Left forelimb (tissue), 1 donor: ENCODE measurements around the gene NAALADL1.

Source experiments
- DNase-seq: peaks from one replicate; pipeline ENCODE4 v3.0.0-alpha.2; 2018; ENCODE audit warnings: low spot score

NAALADL1 gene

GRCh38 chr11:65083134-65083833, 24.9 kb upstream of the NAALADL1 start:
- no peak for DNase-seq

GRCh38 chr11:65078786-65079342, 20.5 kb upstream of the NAALADL1 start:
- DNase-seq = no peak

- no peak for DNase-seq
Measured at GRCh38 chr11:65078151-65078550, 19.8 kb upstream of the NAALADL1 start.

DNA sequence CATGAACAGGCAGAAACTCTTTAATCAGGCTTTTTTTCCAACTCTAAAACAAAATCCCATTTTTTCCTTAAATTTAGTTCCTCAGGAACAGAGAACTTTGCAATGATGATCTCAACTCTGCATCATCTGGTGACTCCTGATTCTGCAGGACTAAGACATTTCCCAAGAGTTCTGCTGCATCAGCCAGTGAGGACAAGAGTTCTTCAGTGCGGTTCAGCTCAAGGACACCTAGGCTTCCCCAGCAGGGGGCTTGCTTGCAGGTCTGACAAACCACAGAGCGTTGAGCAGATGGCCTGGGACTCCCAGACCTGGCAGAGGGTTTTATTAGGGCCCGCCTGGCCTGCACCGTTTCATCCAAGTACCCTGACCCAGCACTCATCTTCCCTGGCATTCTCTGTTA, 19.1 kb upstream of the NAALADL1 start:
- no peak for DNase-seq

- DNase-seq = no peak
Measured at GRCh38 chr11:65072631-65072966, 14.2 kb upstream of the NAALADL1 start.

DNA sequence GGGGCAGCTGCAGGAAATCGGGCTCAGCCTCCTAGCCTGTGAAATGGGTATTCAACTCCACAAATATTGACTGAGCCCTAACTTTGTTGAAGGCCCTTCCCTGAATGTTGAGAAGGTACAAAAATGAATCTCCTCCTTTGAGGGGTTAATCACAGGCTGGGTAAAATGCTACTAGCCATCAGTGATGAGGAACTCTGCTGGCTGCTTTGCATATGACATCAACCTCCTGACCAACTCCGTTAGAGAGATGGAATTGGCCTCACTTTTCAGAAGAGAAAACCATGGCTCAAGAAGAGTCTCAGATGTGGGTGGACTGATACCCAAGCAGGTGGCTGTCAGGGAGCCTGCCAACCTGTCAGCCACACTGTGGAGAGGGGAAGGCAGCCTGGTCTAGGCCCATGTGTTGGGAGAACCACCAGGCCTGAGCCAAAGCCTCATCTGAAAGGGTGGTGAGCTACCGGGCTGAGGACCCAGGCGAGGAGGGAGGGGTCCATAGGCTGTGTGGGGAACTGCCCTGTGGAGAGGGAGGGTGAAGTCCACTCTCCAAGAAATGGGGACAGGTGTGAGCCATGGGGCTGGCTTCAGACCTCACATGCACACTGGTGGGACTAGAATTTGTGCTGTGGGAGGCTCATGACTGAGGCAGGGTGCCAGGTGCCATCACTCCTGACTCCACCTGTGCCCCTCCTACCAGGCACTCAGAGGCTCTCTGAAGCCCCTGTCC, 13.7 kb upstream of the NAALADL1 start:
- DNase-seq = no peak

GRCh38 chr11:65069217-65069616, 10.9 kb upstream of the NAALADL1 start:
- DNase-seq = no peak

DNA sequence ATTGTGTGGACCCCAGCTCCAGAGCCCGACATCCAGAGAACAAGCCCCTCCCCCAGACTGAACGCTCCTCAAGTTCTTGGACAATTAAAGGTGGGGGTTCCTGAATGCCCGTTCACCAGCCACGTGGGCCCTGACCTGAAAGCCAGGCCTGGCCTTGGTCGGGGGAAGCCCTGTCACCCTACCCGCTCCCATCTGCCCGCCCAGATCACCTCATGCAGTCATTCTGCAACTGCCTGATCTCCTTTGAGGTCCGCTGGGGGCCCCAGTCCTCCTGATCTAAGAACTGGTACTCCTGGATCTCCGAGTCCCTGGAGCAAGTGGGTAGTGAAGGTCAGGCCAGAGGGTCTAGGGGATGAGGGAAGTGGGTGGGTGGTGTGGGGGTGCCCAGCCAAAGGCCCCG, 9.1 kb upstream of the NAALADL1 start:
- DNase-seq = no peak

GRCh38 chr11:65066805-65067291, 8.5 kb upstream of the NAALADL1 start:
- DNase-seq = no peak

- no peak for DNase-seq
Measured at GRCh38 chr11:65066315-65066714, 8.0 kb upstream of the NAALADL1 start.

DNA sequence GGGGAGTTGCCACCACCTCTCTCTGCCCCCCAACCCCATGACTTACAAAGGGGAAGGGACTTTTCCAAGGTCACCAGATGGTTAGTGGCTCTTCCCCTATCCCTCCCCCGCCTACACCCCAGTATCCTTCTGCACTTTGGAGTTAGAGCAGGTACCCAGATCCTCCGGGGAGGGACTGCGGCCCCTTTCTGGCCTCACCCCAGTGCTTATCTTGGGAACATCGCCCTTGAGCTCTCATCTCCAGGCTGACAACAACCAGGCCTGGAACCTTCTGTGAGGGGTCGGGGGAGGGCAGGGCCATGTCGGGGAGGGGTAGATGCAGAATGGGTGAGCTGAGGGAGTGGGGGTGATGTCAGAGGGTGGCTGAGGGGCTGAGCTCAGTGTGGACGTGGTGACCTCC, 7.5 kb upstream of the NAALADL1 start:
- DNase-seq = no peak

DNA sequence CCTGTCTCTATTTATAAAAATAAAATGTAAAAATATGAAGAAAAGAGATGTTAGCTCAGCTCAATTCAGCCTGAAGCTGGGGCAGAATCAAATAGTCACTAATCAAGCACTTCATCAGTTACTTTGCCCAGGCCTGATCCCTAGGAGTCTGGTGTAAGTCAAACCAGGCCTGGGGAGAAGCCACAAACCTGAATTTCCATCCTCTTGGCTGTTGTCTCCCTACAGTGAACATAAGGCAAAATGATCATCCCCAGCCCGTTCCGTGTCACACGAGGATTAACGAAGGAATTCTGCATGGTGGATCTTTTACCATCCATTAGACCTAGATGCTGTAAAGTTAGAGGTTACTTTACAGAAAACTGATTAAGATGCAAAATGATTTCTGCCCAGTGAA, 6.5 kb upstream of the NAALADL1 start:
- DNase-seq = no peak

DNA sequence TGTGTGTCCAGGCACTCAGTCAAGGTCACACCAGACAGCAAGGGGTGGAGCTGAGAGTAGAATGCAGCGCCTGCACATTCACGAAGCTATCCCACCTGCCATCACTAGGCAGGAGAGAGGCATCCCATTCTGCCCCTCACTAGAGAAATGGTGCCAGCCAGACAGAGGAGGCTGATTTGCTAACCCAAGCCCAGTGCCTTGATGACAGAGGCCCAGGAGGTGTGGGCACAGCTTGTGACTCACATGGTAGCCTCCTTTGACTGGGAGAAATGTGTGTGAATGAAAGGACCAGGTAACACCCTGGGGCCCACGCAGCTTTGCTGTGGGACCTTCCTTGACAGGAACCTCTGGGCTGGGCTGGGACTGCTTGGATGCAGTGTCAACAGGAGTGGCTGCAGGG, 5.2 kb upstream of the NAALADL1 start:
- no peak for DNase-seq

- no peak for DNase-seq
Measured at GRCh38 chr11:65060913-65061408, 2.6 kb upstream of the NAALADL1 start.

GRCh38 chr11:65059959-65060824, 1.8 kb upstream of the NAALADL1 start:
- no peak for DNase-seq

GRCh38 chr11:65059523-65059922, 1.2 kb upstream of the NAALADL1 start:
- no peak for DNase-seq

- DNase-seq = no peak
Measured at GRCh38 chr11:65058012-65058411, 341 bp downstream of the NAALADL1 start.

- no peak for DNase-seq
Measured at GRCh38 chr11:65057526-65057925, 827 bp downstream of the NAALADL1 start.

DNA sequence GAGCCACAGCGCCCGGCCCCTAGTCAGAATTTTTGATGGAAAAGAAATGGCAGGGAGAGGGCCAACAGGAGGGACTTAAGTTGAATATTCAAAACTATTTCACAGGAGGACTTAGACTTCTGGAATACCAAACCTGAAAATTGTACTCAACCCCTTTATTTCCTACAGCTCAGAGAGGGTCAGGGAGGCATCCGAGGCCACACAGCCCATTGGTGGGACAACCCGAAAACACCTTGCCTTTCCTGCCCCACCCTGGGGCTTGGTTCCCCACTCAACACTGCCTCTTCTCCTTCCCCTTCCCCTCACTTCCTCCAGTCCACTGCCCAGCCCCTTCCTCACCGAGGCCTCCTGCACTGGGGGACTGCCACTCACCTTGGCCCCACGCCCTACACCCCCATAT, 1.4 kb downstream of the NAALADL1 start:
- DNase-seq = no peak

GRCh38 chr11:65055538-65055937, 2.8 kb downstream of the NAALADL1 start:
- DNase-seq = no peak

GRCh38 chr11:65053827-65054508, 4.4 kb downstream of the NAALADL1 start:
- DNase-seq = no peak

DNA sequence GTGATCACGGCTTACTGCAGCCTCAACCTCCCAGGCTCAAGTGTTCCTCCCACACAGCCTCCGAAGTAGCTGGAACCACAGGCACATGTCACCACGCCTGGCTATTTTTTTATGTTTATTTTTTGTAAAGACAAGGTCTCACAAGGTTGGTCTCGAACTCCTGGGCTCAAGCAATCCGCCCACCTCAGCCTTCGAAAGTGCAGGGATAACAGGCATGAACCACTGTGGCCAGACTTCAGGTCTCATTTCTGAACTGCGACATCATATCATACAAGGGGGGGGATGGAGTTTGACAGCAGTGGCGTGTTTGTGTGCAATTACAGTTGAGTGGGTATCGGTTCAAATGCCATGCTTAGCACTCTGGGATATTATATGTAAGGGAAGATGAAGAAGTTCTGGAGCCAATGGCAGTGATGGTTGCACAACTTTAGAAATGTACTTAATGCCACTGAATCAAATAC, 6.9 kb downstream of the NAALADL1 start:
- no peak for DNase-seq
